IPS DF 4.7 (cell line): ENCODE measurements around the gene CRMP1.

Experiments
- DNase-seq: peaks from one replicate; pipeline ENCODE4 v3.0.0-alpha.2; 2013; ENCODE audit warnings: low spot score; ENCODE audit errors: extremely low read depth

The CRMP1 gene

GRCh38 chr4:5799406-5799805, 93.5 kb downstream of the CRMP1 start:
- DNase-seq: no peak

- DNase-seq: no peak
These were observed 93.9 kb downstream of the CRMP1 start for GRCh38 chr4:5798946-5799345.

DNA sequence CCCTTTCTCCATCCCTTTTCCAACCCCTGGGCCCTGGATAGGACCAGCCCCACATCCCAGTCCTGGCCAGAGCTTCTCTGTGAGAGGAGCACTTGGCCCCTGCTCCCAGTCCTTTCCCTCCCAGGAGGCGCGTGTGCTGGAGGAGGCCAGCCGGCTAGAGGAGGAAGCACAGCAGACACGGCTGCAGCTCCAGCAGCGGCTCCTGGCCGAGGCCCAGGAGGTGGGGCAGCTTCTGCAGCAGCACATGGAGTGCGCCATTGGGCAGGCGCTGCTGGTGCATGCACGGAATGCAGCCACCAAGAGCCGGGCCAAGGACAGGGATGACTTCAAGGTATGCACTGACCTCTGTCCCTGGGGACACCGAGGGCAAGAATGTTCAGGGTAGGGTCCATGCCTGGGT, 94.4 kb downstream of the CRMP1 start:
- DNase-seq: no peak

- no peak for DNase-seq
These were observed 95.0 kb downstream of the CRMP1 start for GRCh38 chr4:5797866-5798265.

GRCh38 chr4:5796976-5797375, 95.9 kb downstream of the CRMP1 start:
- DNase-seq: no peak

DNA sequence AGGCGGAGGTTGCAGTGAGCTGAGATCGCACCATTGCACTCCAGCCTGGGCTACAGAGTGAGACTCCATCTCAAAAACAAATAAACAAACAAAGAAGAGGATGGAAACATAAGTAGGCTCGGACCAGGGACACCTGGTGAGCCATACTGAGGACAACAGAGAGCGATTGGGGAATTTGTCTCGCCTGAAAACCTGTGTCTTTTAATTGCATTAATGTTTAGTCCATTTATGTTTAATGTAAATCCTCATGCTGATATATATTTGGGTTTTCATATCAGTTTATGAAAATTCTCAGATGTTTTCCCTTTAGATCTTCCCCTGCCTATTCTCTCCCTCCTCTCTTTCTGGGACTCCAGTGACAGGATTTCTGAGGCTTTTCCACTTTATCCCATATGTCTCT, 97.3 kb downstream of the CRMP1 start:
- no peak for DNase-seq

DNA sequence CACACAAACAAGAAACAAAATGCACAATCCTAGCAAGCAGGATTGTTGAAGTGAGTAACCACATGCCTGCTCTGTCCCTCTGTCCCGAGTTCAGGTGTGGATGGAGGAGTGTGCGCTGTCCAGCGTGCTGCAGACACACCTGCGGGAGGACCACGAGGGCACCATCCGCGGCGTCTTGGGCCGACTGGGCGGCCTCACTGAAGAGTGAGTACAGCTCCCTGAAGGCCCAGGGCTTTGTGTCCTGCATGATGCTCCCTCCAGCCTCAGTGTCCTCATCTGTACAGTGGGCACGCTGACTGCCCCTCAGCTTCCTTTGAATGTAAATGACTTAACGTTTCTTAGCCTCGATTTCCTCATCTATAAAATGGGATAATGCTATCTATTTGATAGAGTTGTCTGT, 99.4 kb downstream of the CRMP1 start:
- DNase-seq: no peak

GRCh38 chr4:5791654-5792053, 101.2 kb downstream of the CRMP1 start:
- no peak for DNase-seq

DNA sequence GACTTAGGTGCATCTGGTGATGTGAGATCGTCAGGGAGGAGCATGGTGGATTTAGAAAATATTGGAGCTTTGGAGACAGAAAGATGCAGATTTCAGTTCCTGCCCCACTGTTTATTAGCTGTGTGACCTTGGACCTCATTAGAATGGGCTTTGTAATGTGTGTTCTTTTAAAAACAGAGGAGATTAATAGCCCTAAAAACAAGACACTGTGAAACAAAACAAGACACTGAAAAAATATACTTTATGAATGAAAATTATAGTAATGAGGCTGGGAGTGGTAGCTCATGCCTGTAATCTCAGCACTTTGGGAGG, 102.4 kb downstream of the CRMP1 start:
- DNase-seq: no peak

- DNase-seq: no peak
These were observed 103.7 kb downstream of the CRMP1 start for GRCh38 chr4:5789141-5789540.

- no peak for DNase-seq
These were observed 104.7 kb downstream of the CRMP1 start for GRCh38 chr4:5788144-5788543.

DNA sequence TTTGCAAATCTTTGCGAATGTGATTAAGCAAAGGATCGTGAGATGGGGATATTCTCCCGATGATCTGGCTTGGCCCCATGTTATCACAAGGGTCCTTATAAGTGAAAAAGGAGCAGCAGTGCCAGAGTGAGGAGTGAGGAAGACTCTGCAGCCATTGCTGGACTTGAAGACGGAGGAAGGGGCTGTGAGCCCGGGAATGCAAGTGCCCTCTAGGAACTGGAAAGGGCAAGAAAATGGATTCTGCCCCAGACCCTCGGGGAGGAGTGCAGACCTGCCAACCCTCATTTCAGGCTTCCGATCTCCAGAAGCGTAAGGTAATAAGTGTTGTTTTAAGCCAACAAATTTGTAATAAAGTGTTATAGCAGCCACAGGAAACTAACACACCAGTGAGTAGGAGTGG, 105.6 kb downstream of the CRMP1 start:
- no peak for DNase-seq

GRCh38 chr4:5785806-5786680, 106.8 kb downstream of the CRMP1 start:
- DNase-seq: no peak

DNA sequence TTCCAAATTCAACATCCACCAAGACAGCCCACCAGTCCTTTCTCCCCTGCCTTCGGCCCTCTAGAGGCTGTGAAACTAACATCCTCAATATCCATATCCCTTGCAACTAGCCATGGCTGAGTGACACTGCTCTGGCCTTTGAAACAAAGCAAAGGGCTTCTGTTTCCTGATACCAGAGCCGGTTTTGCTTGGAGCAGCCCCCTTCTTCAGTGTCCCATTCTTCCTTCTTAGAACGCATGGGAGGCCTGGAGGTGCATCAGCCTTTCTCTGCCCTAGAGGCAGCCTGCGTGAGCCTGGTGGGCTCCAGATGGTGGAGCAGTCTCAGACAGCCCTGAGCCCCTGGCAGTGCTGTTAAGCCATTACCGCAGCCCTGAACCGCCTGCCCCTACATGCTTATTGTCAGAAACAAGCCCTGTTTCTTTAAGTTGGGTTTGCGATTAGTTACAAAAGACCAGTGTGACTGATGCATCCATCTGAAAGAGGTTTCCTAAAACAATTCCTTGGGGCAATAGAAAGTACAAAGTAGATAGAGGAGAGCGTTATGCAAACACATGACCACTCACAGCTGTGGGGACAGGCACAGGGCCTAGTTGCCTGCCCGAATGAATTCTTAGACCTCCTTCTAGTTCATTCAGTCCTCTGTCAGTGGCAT, 107.8 kb downstream of the CRMP1 start:
- no peak for DNase-seq

GRCh38 chr4:5784021-5784420, 108.9 kb downstream of the CRMP1 start:
- DNase-seq: no peak

DNA sequence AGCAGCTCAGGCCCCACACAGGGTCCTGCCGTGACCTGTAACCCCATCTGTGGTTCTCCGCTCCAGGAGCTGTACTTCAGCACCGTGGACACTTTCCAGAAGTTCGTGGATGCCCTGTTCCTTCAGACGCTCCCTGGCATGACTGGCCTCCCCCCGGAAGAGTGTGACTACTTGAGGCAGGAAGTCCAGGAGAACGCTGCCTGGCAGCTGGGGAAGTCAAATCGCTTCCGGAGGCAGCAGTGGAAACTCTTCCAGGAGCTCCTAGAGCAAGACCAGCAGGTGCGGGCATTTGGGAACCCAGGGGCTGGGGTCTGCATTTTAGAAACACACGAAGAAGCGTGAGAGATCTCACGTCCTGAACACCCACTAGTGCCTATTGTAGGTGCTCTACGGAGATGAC, 109.4 kb downstream of the CRMP1 start:
- DNase-seq: no peak

GRCh38 chr4:5782829-5783476, 109.9 kb downstream of the CRMP1 start:
- DNase-seq: no peak

DNA sequence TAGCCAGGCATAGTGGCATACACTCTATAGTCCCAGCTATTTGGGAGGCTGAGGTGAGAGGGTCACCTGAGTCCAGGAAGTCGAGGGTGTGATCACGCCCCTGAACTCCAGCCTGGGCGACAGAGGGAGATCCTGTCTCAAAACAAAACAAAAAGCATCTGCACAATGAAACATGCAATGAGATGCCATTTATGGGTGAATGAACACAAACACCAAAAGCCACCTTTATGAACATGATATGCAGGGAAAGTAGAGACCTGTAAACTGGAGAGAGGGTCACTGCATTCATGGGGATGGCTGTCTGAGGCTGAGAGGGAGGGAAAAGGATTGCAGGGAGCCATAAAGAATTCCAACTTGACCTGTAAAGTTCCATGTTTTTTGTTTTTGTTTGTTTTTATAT, 111.2 kb downstream of the CRMP1 start:
- no peak for DNase-seq

- DNase-seq: no peak
These were observed 111.9 kb downstream of the CRMP1 start for GRCh38 chr4:5780831-5781480.

DNA sequence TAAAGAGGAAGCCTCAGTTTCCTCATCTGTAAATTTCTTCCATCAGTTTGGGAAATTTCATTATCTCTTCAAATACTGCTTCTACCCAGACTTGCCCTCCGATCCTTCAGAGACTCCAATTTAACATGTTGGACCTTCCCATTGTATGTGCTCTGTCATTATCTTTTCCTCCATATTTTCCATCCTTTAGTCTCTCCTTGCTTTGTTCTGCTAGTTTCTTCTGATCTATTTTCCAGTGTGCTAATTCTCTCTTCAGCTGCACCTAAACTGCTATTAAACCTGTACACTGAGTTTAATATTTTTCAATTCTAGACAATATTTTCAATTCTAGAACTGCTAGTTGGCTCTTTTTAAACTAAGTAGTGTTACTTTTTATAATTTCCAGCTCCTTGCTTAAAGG, 116.4 kb downstream of the CRMP1 start:
- no peak for DNase-seq

GRCh38 chr4:5774416-5775036, 118.4 kb downstream of the CRMP1 start:
- no peak for DNase-seq

GRCh38 chr4:5773271-5773555, 119.7 kb downstream of the CRMP1 start:
- DNase-seq: no peak
